Prostate gland (tissue), 2 donors: Measurements from ENCODE around the gene IP6K2. TPM values are rescaled to one million over a fixed set of nuclear protein-coding genes. Genes with fewer than 3 reads are reported as not detected.

ENCODE experiments used
- DNase-seq: peaks from one replicate; pipeline ENCODE4 v3.0.0-alpha.2; 2019; ENCODE audit warnings: low spot score
- H3K27ac ChIP-seq, 2 donors: fragments of 200-600 bp; sonication (generic); 2 replicates each; pipeline ENCODE4 v1.5.1; 2017 to 2019
- H3K27me3 ChIP-seq: fragments of 200-600 bp; sonication (generic); replicated peaks from 2 replicates; pipeline ENCODE4 v1.5.1; 2019; ENCODE audit not compliant: insufficient read depth
- H3K36me3 ChIP-seq, 2 donors: fragments of 200-600 bp; sonication (generic); 1 replicate in 1 of 2; 2 replicates in 1 of 2; pipeline versions ENCODE4 v1.5.1 to v1.8.1; 2017 to 2019
- H3K4me1 ChIP-seq: fragments of 200-600 bp; sonication (generic); replicated peaks from 2 replicates; pipeline ENCODE4 v1.5.1; 2019
- H3K4me3 ChIP-seq, 2 donors: fragments of 200-600 bp; sonication (generic); 2 replicates each; pipeline ENCODE4 v1.5.1; 2017 to 2019
- H3K9me3 ChIP-seq: fragments of 200-600 bp; sonication (generic); 2 replicates; pipeline ENCODE4 v1.5.1; 2017
- CTCF ChIP-seq, 4 experiments: fragments of 200-600 bp in 2 of 4; fragments of 450-650 bp in 2 of 4; sonication (generic) in 2 of 4; IDR thresholded peaks; 1 replicate in 3 of 4; 2 replicates in 1 of 4; pipeline ENCODE4 v1.5.1; 2016 to 2019; ENCODE audit warnings: antibody characterized with exemption in 4 of 4, mild to moderate bottlenecking in 2 of 4, moderate library complexity in 2 of 4
- POLR2A ChIP-seq: fragments of 450-650 bp; IDR thresholded peaks from one replicate; pipeline ENCODE4 v1.6.1; 2016; ENCODE audit warnings: antibody characterized with exemption, mild to moderate bottlenecking
- POLR2AphosphoS5 ChIP-seq: sonication (generic); formaldehyde crosslinking; IDR thresholded peaks from one replicate; pipeline ENCODE4 v1.6.1; 2017; ENCODE audit warnings: antibody characterized with exemption
- WGBS: methylation state at CpG from one replicate; pipeline ENCODE4 v1.1.5; 2018; 5-methylcytosine and 5-hydroxymethylcytosine counted together
- intact Hi-C: fragments of 100-400 bp; cut with DNase I; formaldehyde crosslinking; loops from one replicate; pipeline ENCODE4 v1.14.2; 2022
- total RNA-seq, 2 donors: library from RNA; depleted of rRNA; stranded (reverse); fragments of >200 nt; gene quantifications; one replicate each; pipeline ENCODE4 v1.1.0, GENCODE V29; 2016

Gene IP6K2
- total RNA-seq, 2 donors from 2014 or later: 112 to 165 TPM

- 70% methylated on average over 18 of the region's 18 CpGs for WGBS
- Histone ChIP-seq H3K27ac (no peak overlapping the region), H3K27me3 (no peaks in the 10 kb centered on the region), H3K9me3 (no peaks in the 10 kb centered on the region), H3K4me3 (no peak overlapping the region), H3K36me3 (peaks cover 15 to 23% of the 10 kb centered on the region in 2 donors), H3K4me1 (peaks cover 3% of the 10 kb centered on the region)
- DNase-seq: no peak
- TF ChIP-seq POLR2AphosphoS5 (no peak), POLR2A (no peak), CTCF (IDR thresholded peaks at IDR 0.05) (no peak)
- intact Hi-C loops: loop anchor here (5.0 kb wide), 2 partner anchors 131 to 159 kb away; partner anchors contain the start of genes PFKFB4 and PRKAR2A
Measured at GRCh38 chr3:48688032-48688736, 28.8 kb downstream of the IP6K2 start.

- H3K4me3 ChIP-seq: no peak overlapping the region
- H3K4me1 ChIP-seq: peaks cover 3% of the 10 kb centered on the region
- H3K9me3 ChIP-seq: no peaks in the 10 kb centered on the region
- no peaks in the 10 kb centered on the region for H3K27me3 ChIP-seq
- TF ChIP-seq POLR2AphosphoS5 (no peak), CTCF (IDR thresholded peaks at IDR 0.05) (no peak), POLR2A (no peak)
- WGBS: 51% methylated on average over 3 of the region's 3 CpGs
- intact Hi-C loops: loop anchor here (2.0 to 5.0 kb wide), 3 partner anchors 54 to 160 kb away; partner anchors contain the start of genes PFKFB4 and PRKAR2A
- H3K27ac ChIP-seq: no peak overlapping the region
- H3K36me3 ChIP-seq: peaks cover 12 to 23% of the 10 kb centered on the region in 2 donors
- DNase-seq: no peak
Measured at GRCh38 chr3:48687220-48687678, 29.8 kb downstream of the IP6K2 start.

GRCh38 chr3:48686538-48687219 lies 30.3 kb downstream of the IP6K2 start:
- peaks cover 9 to 23% of the 10 kb centered on the region in 2 donors for H3K36me3 ChIP-seq
- H3K27me3 ChIP-seq: no peaks in the 10 kb centered on the region
- no peak for DNase-seq
- H3K9me3 ChIP-seq: no peaks in the 10 kb centered on the region
- H3K4me1 ChIP-seq: peaks cover 3% of the 10 kb centered on the region
- TF ChIP-seq POLR2A: no peak
- TF ChIP-seq CTCF (IDR thresholded peaks at IDR 0.05): no peak
- no peak for TF ChIP-seq POLR2AphosphoS5
- peak overlapping the region; percentile 89 to 95 for H3K4me3 ChIP-seq
- peak overlapping the region; percentile 90 to 91 for H3K27ac ChIP-seq
- 40% methylated on average over 10 of the region's 10 CpGs for WGBS
- intact Hi-C loops: loop anchor here (2.0 to 5.0 kb wide), 3 partner anchors 54 to 161 kb away; partner anchors contain the start of genes PFKFB4 and PRKAR2A

- under 1% methylated on average over 77 of the region's 97 CpGs for WGBS
- Histone ChIP-seq H3K27me3 (no peaks in the 10 kb centered on the region), H3K9me3 (no peaks in the 10 kb centered on the region), H3K4me1 (peaks cover 3% of the 10 kb centered on the region), H3K36me3 (peaks cover 11 to 30% of the 10 kb centered on the region in 2 donors), H3K4me3 (peak within 1 kb of the TSS; percentile 89 to 95), H3K27ac (peak within 1 kb of the TSS; percentile 90 to 91)
- intact Hi-C loops: loop anchor here (2.0 to 5.0 kb wide), 3 partner anchors 55 to 161 kb away; partner anchors contain the start of genes PFKFB4 and PRKAR2A
- peak; percentile 86 for DNase-seq
- TF ChIP-seq POLR2AphosphoS5: peak; percentile 23
- TF ChIP-seq POLR2A: peak; percentile 81
- TF ChIP-seq CTCF (IDR thresholded peaks at IDR 0.05): peak; percentile 83 to 93 (median 88)
Measured at GRCh38 chr3:48685603-48686511, 31.2 kb downstream of the IP6K2 start, which contains the start of gene NCKIPSD. NCKIPSD (minus strand) TSS chr3:48685915; CDS start chr3:48685807, 108 bp downstream.
